ENCODE results near the gene NPB. TPM values are rescaled to one million over a fixed set of nuclear protein-coding genes. Genes with fewer than 3 reads are reported as not detected.
A peak's percentile ranks its signal among the peaks of the same experiment; 100 is the strongest.

NPB gene
- not detected for polyA plus RNA-seq (2012; ENCODE audit: low read depth, missing spikeins)

- no peak for DNase-seq (ENCODE audit: insufficient read length, low spot score)
- no peak for TF ChIP-seq POLR2AphosphoS5 (IDR thresholded peaks at IDR 0.05; ENCODE audit: low read depth, low read length)
- TF ChIP-seq PAX5 (IDR thresholded peaks at IDR 0.05; ENCODE audit: insufficient read depth, low read length, severe bottlenecking) = no peak
- TF ChIP-seq SPI1 (IDR thresholded peaks at IDR 0.05; ENCODE audit: low read depth, low read length) = no peak
- no peak for TF ChIP-seq TAF1 (IDR thresholded peaks at IDR 0.05; ENCODE audit: low read depth, low read length)
- TF ChIP-seq POLR2A (IDR thresholded peaks at IDR 0.05; ENCODE audit: low read depth, low read length) = no peak
- TF ChIP-seq POU2F2 (IDR thresholded peaks at IDR 0.05; ENCODE audit: low read depth, low read length) = no peak
- FAIRE-seq = peak; percentile 26
These were observed at the start of gene NPB for GRCh38 chr17:81902023-81902652. NPB (plus strand) TSS chr17:81902238; CDS start chr17:81902278, 40 bp downstream.

- TF ChIP-seq POLR2A (IDR thresholded peaks at IDR 0.05; ENCODE audit: low read depth, low read length) (peak; percentile 43; the same call in 1 of the 2 replicates), TAF1 (IDR thresholded peaks at IDR 0.05; ENCODE audit: low read depth, low read length) (no peak)
- FAIRE-seq (no peak), DNase-seq (ENCODE audit: insufficient read length, low spot score) (no peak)
These were observed 46.9 kb upstream of the NPB start for GRCh38 chr17:81854974-81855774.

DNA sequence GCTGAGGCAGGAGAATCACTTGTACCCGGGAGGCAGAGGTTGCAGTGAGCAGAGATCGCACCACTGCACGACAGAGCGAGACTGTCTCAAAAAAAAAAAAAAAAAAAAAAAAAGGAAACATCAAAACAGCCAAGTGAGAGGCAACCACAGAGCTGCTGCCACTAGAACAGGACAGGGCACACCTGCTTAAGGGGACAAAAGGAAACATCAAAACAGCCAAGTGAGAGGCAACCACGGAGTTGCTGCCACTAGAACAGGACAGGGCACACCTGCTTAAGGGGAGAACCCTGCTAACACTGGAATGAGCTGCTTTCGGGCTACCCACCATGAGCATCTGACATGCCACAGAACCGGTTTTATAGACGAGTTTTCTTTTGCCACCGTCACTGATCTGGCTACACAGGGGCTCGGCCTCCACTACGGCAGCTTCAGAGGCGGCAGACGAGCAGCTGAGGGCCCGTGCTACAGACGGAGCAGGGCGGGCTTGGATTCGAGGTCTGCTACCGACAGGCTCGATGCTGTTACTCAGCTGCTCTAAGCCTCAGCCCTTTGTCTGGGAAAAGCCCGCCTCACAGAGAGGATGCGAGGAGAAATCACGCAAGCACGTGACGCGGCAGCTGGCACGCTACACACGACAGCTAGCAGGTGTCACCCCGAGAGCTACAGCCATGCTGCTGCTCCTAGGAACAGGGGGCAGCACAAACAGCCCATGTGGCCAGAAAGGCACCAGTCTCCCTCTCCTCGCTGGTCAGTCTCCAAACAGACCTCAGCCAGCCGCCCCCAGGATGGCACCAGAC is 43.7 kb upstream of the NPB start:
- no peak for DNase-seq (ENCODE audit: insufficient read length, low spot score)
- peak; percentile 26; the same call in 1 of the 2 replicates for TF ChIP-seq POLR2A (IDR thresholded peaks at IDR 0.05; ENCODE audit: low read depth, low read length)
- no peak for TF ChIP-seq SPI1 (IDR thresholded peaks at IDR 0.05; ENCODE audit: low read depth, low read length)
- no peak for FAIRE-seq

- DNase-seq (ENCODE audit: insufficient read length, low spot score) (no peak), FAIRE-seq (peak; percentile 72)
- TF ChIP-seq TAF1 (IDR thresholded peaks at IDR 0.05; ENCODE audit: low read depth, low read length) (no peak), POLR2A (IDR thresholded peaks at IDR 0.05; ENCODE audit: low read depth, low read length) (peak; percentile 9; the same call in 1 of the 2 replicates)
These were observed 42.8 kb upstream of the NPB start for GRCh38 chr17:81858967-81859905.

- FAIRE-seq = no peak
- TF ChIP-seq POLR2AphosphoS5 (IDR thresholded peaks at IDR 0.05; ENCODE audit: low read depth, low read length) = peak; percentile 94
- TF ChIP-seq TAF1 (IDR thresholded peaks at IDR 0.05; ENCODE audit: low read depth, low read length) = peak; percentile 70
- TF ChIP-seq POU2F2 (IDR thresholded peaks at IDR 0.05; ENCODE audit: low read depth, low read length) = no peak; the same call in none of the 2 replicates
- TF ChIP-seq SPI1 (IDR thresholded peaks at IDR 0.05; ENCODE audit: low read depth, low read length) = no peak
- peak; percentile 94 for TF ChIP-seq POLR2A (IDR thresholded peaks at IDR 0.05; ENCODE audit: low read depth, low read length)
- no peak for TF ChIP-seq PAX5 (IDR thresholded peaks at IDR 0.05; ENCODE audit: insufficient read depth, low read length, severe bottlenecking)
- no peak for DNase-seq (ENCODE audit: insufficient read length, low spot score)
These were observed 41.9 kb upstream of the NPB start, which contains the start of gene P4HB for GRCh38 chr17:81859906-81860755. P4HB (minus strand) TSS chr17:81860535; CDS start chr17:81860471, 64 bp downstream.

- TF ChIP-seq POLR2A (IDR thresholded peaks at IDR 0.05; ENCODE audit: low read depth, low read length) (peak; percentile 78), POLR2AphosphoS5 (IDR thresholded peaks at IDR 0.05; ENCODE audit: low read depth, low read length) (peak; percentile 81), PAX5 (IDR thresholded peaks at IDR 0.05; ENCODE audit: insufficient read depth, low read length, severe bottlenecking) (no peak), POU2F2 (IDR thresholded peaks at IDR 0.05; ENCODE audit: low read depth, low read length) (peak; percentile 37; the same call in 1 of the 2 replicates), SPI1 (IDR thresholded peaks at IDR 0.05; ENCODE audit: low read depth, low read length) (no peak), TAF1 (IDR thresholded peaks at IDR 0.05; ENCODE audit: low read depth, low read length) (peak; percentile 44)
- DNase-seq (ENCODE audit: insufficient read length, low spot score) (peak; percentile 99), FAIRE-seq (peak; percentile 99)
These were observed 41.1 kb upstream of the NPB start for GRCh38 chr17:81860756-81861568.

DNA sequence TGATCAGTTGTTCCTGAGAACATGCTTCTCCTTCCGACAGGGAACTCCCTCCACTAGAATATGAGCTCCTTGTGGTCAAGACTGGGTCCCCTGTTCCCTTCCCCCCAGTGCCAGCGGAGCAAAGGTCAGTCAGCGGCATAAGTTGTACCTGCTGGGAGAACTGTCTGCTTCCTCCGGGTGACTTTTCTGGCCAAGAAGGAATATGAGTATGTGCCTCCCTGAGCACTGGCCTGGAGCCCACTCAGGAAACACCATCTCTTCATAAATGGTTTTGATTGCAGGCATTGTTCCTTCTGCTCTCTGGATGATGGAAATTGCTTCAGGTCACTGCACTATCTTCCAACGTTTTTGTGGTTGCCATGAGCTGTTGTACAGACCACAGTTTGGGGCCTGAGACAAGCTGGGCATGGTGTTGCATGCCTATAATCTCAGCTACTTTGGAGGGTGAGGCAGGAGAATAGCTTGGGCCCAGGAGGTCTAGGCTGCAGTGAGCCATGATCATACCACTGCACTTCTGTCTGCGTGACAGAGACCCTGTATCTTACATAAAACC is 38.8 kb upstream of the NPB start:
- DNase-seq (ENCODE audit: insufficient read length, low spot score) = no peak
- TF ChIP-seq PAX5 (IDR thresholded peaks at IDR 0.05; ENCODE audit: insufficient read depth, low read length, severe bottlenecking) (no peak), POLR2AphosphoS5 (IDR thresholded peaks at IDR 0.05; ENCODE audit: low read depth, low read length) (peak; percentile 39; the same call in 1 of the 2 replicates), POU2F2 (IDR thresholded peaks at IDR 0.05; ENCODE audit: low read depth, low read length) (no peak), TAF1 (IDR thresholded peaks at IDR 0.05; ENCODE audit: low read depth, low read length) (no peak), SPI1 (IDR thresholded peaks at IDR 0.05; ENCODE audit: low read depth, low read length) (no peak)

More for the DNA sequence above, 38.8 kb upstream of the NPB start:
- FAIRE-seq = no peak
